ENCODE results near the gene CEP41.

DNA sequence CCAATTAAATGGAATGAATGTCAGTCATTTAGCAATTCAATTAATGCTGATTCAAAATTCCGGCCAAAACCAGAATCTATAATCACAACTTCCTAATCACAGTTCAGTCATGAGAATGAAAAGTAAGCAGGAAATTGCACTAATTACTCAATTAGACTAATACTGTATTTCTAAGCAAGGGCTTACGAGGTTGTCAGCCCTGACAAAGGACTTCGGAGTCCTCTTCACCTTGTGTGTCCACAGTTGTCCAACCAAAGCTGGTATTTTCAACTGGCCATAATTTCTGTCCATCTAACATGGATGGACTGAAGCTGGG lies 43.1 kb downstream of the CEP41 start:
- TF ChIP-seq, protein P1, sequence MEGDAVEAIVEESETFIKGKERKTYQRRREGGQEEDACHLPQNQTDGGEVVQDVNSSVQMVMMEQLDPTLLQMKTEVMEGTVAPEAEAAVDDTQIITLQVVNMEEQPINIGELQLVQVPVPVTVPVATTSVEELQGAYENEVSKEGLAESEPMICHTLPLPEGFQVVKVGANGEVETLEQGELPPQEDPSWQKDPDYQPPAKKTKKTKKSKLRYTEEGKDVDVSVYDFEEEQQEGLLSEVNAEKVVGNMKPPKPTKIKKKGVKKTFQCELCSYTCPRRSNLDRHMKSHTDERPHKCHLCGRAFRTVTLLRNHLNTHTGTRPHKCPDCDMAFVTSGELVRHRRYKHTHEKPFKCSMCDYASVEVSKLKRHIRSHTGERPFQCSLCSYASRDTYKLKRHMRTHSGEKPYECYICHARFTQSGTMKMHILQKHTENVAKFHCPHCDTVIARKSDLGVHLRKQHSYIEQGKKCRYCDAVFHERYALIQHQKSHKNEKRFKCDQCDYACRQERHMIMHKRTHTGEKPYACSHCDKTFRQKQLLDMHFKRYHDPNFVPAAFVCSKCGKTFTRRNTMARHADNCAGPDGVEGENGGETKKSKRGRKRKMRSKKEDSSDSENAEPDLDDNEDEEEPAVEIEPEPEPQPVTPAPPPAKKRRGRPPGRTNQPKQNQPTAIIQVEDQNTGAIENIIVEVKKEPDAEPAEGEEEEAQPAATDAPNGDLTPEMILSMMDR (IDR thresholded peaks at IDR 0.05; ENCODE audit: low read depth, low read length, missing input control) = no peak
- TF ChIP-seq, protein P2, sequence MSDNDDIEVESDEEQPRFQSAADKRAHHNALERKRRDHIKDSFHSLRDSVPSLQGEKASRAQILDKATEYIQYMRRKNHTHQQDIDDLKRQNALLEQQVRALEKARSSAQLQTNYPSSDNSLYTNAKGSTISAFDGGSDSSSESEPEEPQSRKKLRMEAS (IDR thresholded peaks at IDR 0.05) = no peak
- no peak for TF ChIP-seq HNF4A (conservative IDR thresholded peaks at IDR 0.05)
- TF ChIP-seq HNF4G (IDR thresholded peaks at IDR 0.05) = no peak
- no peak for TF ChIP-seq TAF1 (conservative IDR thresholded peaks at IDR 0.05)
- TF ChIP-seq, protein P3, sequence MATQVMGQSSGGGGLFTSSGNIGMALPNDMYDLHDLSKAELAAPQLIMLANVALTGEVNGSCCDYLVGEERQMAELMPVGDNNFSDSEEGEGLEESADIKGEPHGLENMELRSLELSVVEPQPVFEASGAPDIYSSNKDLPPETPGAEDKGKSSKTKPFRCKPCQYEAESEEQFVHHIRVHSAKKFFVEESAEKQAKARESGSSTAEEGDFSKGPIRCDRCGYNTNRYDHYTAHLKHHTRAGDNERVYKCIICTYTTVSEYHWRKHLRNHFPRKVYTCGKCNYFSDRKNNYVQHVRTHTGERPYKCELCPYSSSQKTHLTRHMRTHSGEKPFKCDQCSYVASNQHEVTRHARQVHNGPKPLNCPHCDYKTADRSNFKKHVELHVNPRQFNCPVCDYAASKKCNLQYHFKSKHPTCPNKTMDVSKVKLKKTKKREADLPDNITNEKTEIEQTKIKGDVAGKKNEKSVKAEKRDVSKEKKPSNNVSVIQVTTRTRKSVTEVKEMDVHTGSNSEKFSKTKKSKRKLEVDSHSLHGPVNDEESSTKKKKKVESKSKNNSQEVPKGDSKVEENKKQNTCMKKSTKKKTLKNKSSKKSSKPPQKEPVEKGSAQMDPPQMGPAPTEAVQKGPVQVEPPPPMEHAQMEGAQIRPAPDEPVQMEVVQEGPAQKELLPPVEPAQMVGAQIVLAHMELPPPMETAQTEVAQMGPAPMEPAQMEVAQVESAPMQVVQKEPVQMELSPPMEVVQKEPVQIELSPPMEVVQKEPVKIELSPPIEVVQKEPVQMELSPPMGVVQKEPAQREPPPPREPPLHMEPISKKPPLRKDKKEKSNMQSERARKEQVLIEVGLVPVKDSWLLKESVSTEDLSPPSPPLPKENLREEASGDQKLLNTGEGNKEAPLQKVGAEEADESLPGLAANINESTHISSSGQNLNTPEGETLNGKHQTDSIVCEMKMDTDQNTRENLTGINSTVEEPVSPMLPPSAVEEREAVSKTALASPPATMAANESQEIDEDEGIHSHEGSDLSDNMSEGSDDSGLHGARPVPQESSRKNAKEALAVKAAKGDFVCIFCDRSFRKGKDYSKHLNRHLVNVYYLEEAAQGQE (IDR thresholded peaks at IDR 0.05) = no peak
- TF ChIP-seq JUND (IDR thresholded peaks at IDR 0.05) = no peak
- TF ChIP-seq, protein P4, sequence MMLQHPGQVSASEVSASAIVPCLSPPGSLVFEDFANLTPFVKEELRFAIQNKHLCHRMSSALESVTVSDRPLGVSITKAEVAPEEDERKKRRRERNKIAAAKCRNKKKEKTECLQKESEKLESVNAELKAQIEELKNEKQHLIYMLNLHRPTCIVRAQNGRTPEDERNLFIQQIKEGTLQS (IDR thresholded peaks at IDR 0.05) = no peak
